WTC11 (cell line): Measurements from ENCODE around the gene ZDHHC4. TPM values are rescaled to one million over a fixed set of nuclear protein-coding genes. Genes with fewer than 3 reads are reported as not detected.

Source experiments
- ATAC-seq: fragments of 200-7000 bp; cut with Tn5 transposase; 2 replicates; pipeline ENCODE4 v1.10.0; 2021; ENCODE audit warnings: mild to moderate bottlenecking, moderate library complexity
- CTCF ChIA-PET: fragments of 300-600 bp; sonication (Branson Sonifier 250); formaldehyde crosslinking; loops from one replicate; lab custom pipeline; 2021; ENCODE audit warnings: antibody characterized with exemption; lab: Charles Lee
- POLR2A ChIA-PET: fragments of 350-600 bp; sonication (Branson Sonifier 250); formaldehyde crosslinking; loops from one replicate; lab custom pipeline; 2021; ENCODE audit warnings: antibody characterized with exemption; lab: Charles Lee
- DNase-seq: peaks from one replicate; pipeline ENCODE4 v3.0.0; 2021; ENCODE audit warnings: low spot score
- H3K27ac Mint-ChIP-seq: 2 replicates; pipeline ENCODE4 v1.8.0; 2021; ENCODE audit warnings: mixed read lengths
- H3K27me3 Mint-ChIP-seq: 2 replicates; pipeline ENCODE4 v1.8.0; 2021; ENCODE audit warnings: low read depth, mild to moderate bottlenecking, moderate library complexity, mixed read lengths
- H3K36me3 Mint-ChIP-seq: 2 replicates; pipeline ENCODE4 v1.8.0; 2021; ENCODE audit warnings: mixed read lengths
- H3K4me1 Mint-ChIP-seq: 2 replicates; pipeline ENCODE4 v1.8.0; 2022; ENCODE audit warnings: mixed read lengths
- H3K4me3 Mint-ChIP-seq: 2 replicates; pipeline ENCODE4 v1.8.0; 2021; ENCODE audit warnings: mild to moderate bottlenecking, moderate library complexity, mixed read lengths
- H3K9me3 Mint-ChIP-seq: 2 replicates; pipeline ENCODE4 v1.8.0; 2021; ENCODE audit warnings: mixed read lengths
- AFF4 ChIP-seq: sonication (generic); formaldehyde crosslinking; IDR thresholded peaks from 2 replicates; pipeline ENCODE4 v1.8.1; 2023; ENCODE audit warnings: mild to moderate bottlenecking, missing genetic modification reagents, borderline replicate concordance
- ATF1 ChIP-seq: sonication (generic); formaldehyde crosslinking; IDR thresholded peaks from 2 replicates; pipeline ENCODE4 v1.8.1; 2023; ENCODE audit warnings: mild to moderate bottlenecking, moderate library complexity, missing genetic modification reagents
- CBFB ChIP-seq: sonication (generic); formaldehyde crosslinking; IDR thresholded peaks from 2 replicates; pipeline ENCODE4 v1.8.1; 2022; ENCODE audit warnings: mild to moderate bottlenecking, low read depth, missing genetic modification reagents
- CREM ChIP-seq: sonication (generic); formaldehyde crosslinking; IDR thresholded peaks from 2 replicates; pipeline ENCODE4 v1.8.1; 2022; ENCODE audit warnings: mild to moderate bottlenecking, missing genetic modification reagents, moderate library complexity
- ETV6 ChIP-seq: sonication (generic); formaldehyde crosslinking; IDR thresholded peaks from 2 replicates; pipeline ENCODE4 v1.8.1; 2022; ENCODE audit warnings: mild to moderate bottlenecking, missing genetic modification reagents
- FOXP1 ChIP-seq: sonication (generic); formaldehyde crosslinking; IDR thresholded peaks from 2 replicates; pipeline ENCODE4 v1.8.0; 2022; ENCODE audit warnings: missing genetic modification reagents, mild to moderate bottlenecking, moderate library complexity, borderline replicate concordance
- GRHL2 ChIP-seq: fragments of 250-450 bp; sonication (Bioruptor Pico); IDR thresholded peaks from 2 replicates; pipeline ENCODE4 v1.8.0; 2022; ENCODE audit warnings: mild to moderate bottlenecking, moderate library complexity; ENCODE audit not compliant: insufficient replicate concordance, severe bottlenecking
- IRF1 ChIP-seq: sonication (generic); formaldehyde crosslinking; IDR thresholded peaks from 2 replicates; pipeline ENCODE4 v1.8.0; 2023; ENCODE audit warnings: missing genetic modification reagents
- JUN ChIP-seq: sonication (generic); formaldehyde crosslinking; IDR thresholded peaks from 2 replicates; pipeline ENCODE4 v1.8.0; 2023; ENCODE audit warnings: mild to moderate bottlenecking, missing genetic modification reagents
- NR2C2 ChIP-seq: sonication (generic); formaldehyde crosslinking; IDR thresholded peaks from 2 replicates; pipeline ENCODE4 v1.8.0; 2022; ENCODE audit warnings: mild to moderate bottlenecking, missing genetic modification reagents
- NR3C1 ChIP-seq: sonication (generic); formaldehyde crosslinking; conservative IDR thresholded peaks from 2 replicates; pipeline ENCODE4 v1.8.1; 2023; ENCODE audit warnings: low read depth, mild to moderate bottlenecking, missing genetic modification reagents
- SOX15 ChIP-seq: fragments of 250-450 bp; sonication (Bioruptor Pico); IDR thresholded peaks from 2 replicates; pipeline ENCODE4 v1.9.0; 2021; ENCODE audit warnings: mild to moderate bottlenecking
- SP1 ChIP-seq: sonication (generic); formaldehyde crosslinking; conservative IDR thresholded peaks from 2 replicates; pipeline ENCODE4 v1.8.1; 2022; ENCODE audit warnings: missing genetic modification reagents
- TCF7 ChIP-seq: sonication (generic); formaldehyde crosslinking; IDR thresholded peaks from 2 replicates; pipeline ENCODE4 v1.8.0; 2022; ENCODE audit warnings: mild to moderate bottlenecking, low read depth, missing genetic modification reagents, moderate library complexity
- ZNF219 ChIP-seq: sonication (generic); formaldehyde crosslinking; IDR thresholded peaks from 2 replicates; pipeline ENCODE4 v1.8.0; 2023; ENCODE audit warnings: missing genetic modification reagents, mild to moderate bottlenecking, borderline replicate concordance
- ZSCAN18 ChIP-seq: fragments of 250-450 bp; sonication (Bioruptor Pico); IDR thresholded peaks from 2 replicates; pipeline ENCODE4 v2.1.2; 2022; ENCODE audit warnings: mild to moderate bottlenecking, moderate library complexity
- total RNA-seq: library from RNA; stranded (reverse); gene quantifications from 3 replicates; pipeline ENCODE4 v1.2.3, GENCODE V29; 2021
- TF ChIP-seq, protein P1 (sequence below): sonication (generic); formaldehyde crosslinking; IDR thresholded peaks from 2 replicates; pipeline ENCODE4 v1.8.0; 2022; ENCODE audit warnings: mild to moderate bottlenecking, missing genetic modification reagents
- TF ChIP-seq, protein P2 (sequence below): sonication (generic); formaldehyde crosslinking; IDR thresholded peaks from 2 replicates; pipeline ENCODE4 v1.8.1; 2023; ENCODE audit warnings: mild to moderate bottlenecking, moderate library complexity, missing genetic modification reagents
- TF ChIP-seq, protein P3 (sequence below): sonication (generic); formaldehyde crosslinking; conservative IDR thresholded peaks from 2 replicates; pipeline ENCODE4 v1.8.1; 2023; ENCODE audit warnings: mild to moderate bottlenecking, low read depth, missing genetic modification reagents, moderate library complexity
- TF ChIP-seq, protein P4 (sequence below): sonication (generic); formaldehyde crosslinking; IDR thresholded peaks from 2 replicates; pipeline ENCODE4 v1.8.1; 2023; ENCODE audit warnings: mild to moderate bottlenecking, missing genetic modification reagents, moderate library complexity

Gene ZDHHC4
- total RNA-seq, 1 experiment from 2014 or later, result 37.7 TPM

DNA sequence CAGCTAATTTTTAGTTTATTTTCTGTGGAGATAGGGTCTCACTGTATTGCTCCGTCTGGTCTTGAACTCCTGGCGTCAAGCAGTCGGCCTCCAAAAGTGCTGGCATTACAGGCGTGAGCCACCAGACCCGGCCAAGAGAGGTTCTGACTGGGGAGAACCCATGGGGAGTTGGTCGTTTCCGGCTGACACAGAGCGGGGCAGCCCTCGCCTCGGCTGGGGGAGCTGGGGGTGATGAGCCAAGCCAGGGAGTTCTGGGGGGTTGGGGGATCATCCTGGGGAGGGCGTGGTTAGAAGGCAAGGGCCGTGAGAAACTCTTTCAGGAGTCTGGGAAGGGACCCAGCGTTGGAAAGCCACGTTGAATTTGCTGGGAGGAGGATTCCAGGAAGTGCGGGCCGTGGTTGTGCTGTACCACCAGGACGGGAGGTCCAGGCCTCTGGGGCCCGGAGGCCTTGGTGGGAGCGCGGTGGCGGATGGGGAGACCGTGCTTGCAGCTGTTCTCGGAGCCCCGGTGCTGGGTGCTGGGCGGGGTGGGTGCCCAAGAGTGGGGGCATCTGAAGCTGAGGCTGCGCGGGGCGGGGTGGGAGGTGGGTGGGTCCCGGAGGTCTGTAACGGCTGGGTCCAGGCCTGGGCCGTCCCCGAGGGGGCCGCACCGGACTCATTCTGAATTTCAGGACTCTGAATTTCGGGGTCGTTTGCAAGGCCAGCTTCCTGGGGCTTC lies 29.8 kb downstream of the ZDHHC4 start (continued):
- TF ChIP-seq AFF4 (CRISPR knock-in tag) (no peak), SP1 (CRISPR knock-in tag) (no peak), CBFB (CRISPR knock-in tag) (no peak), IRF1 (no peak), ETV6 (CRISPR knock-in tag) (no peak), NR3C1 (CRISPR knock-in tag) (no peak), ZNF219 (CRISPR knock-in tag) (no peak), CREM (CRISPR knock-in tag) (no peak), ZSCAN18 (CRISPR knock-in tag) (no peak)
- TF ChIP-seq, protein P1, sequence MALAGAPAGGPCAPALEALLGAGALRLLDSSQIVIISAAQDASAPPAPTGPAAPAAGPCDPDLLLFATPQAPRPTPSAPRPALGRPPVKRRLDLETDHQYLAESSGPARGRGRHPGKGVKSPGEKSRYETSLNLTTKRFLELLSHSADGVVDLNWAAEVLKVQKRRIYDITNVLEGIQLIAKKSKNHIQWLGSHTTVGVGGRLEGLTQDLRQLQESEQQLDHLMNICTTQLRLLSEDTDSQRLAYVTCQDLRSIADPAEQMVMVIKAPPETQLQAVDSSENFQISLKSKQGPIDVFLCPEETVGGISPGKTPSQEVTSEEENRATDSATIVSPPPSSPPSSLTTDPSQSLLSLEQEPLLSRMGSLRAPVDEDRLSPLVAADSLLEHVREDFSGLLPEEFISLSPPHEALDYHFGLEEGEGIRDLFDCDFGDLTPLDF (CRISPR knock-in tag), result no peak

GRCh38 chr7:6607651-6608051 lies 30.4 kb downstream of the ZDHHC4 start:
- no peaks in the 10 kb centered on the region for H3K27me3 Mint-ChIP-seq
- no peaks in the 10 kb centered on the region for H3K4me1 Mint-ChIP-seq
- H3K27ac Mint-ChIP-seq, result no peak overlapping the region
- DNase-seq, result no peak
- CTCF ChIA-PET, result no interaction called here
- H3K4me3 Mint-ChIP-seq, result no peak overlapping the region
- 0 out of 2 replicates have a peak, but pooled peaks have one; percentile 17 for ATAC-seq
- POLR2A ChIA-PET, result no interaction called here
- H3K36me3 Mint-ChIP-seq, result peaks cover 7% of the 10 kb centered on the region
- H3K9me3 Mint-ChIP-seq, result no peaks in the 10 kb centered on the region
- TF ChIP-seq, protein P2, sequence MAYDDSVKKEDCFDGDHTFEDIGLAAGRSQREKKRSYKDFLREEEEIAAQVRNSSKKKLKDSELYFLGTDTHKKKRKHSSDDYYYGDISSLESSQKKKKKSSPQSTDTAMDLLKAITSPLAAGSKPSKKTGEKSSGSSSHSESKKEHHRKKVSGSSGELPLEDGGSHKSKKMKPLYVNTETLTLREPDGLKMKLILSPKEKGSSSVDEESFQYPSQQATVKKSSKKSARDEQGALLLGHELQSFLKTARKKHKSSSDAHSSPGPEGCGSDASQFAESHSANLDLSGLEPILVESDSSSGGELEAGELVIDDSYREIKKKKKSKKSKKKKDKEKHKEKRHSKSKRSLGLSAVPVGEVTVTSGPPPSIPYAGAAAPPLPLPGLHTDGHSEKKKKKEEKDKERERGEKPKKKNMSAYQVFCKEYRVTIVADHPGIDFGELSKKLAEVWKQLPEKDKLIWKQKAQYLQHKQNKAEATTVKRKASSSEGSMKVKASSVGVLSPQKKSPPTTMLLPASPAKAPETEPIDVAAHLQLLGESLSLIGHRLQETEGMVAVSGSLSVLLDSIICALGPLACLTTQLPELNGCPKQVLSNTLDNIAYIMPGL (CRISPR knock-in tag), result no peak
- no peak for TF ChIP-seq SOX15 (CRISPR knock-in tag)
- TF ChIP-seq, protein P3, sequence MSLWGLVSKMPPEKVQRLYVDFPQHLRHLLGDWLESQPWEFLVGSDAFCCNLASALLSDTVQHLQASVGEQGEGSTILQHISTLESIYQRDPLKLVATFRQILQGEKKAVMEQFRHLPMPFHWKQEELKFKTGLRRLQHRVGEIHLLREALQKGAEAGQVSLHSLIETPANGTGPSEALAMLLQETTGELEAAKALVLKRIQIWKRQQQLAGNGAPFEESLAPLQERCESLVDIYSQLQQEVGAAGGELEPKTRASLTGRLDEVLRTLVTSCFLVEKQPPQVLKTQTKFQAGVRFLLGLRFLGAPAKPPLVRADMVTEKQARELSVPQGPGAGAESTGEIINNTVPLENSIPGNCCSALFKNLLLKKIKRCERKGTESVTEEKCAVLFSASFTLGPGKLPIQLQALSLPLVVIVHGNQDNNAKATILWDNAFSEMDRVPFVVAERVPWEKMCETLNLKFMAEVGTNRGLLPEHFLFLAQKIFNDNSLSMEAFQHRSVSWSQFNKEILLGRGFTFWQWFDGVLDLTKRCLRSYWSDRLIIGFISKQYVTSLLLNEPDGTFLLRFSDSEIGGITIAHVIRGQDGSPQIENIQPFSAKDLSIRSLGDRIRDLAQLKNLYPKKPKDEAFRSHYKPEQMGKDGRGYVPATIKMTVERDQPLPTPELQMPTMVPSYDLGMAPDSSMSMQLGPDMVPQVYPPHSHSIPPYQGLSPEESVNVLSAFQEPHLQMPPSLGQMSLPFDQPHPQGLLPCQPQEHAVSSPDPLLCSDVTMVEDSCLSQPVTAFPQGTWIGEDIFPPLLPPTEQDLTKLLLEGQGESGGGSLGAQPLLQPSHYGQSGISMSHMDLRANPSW, result no peak
- TF ChIP-seq TCF7 (CRISPR knock-in tag), result no peak
- no peak for TF ChIP-seq JUN (CRISPR knock-in tag)
- TF ChIP-seq NR2C2 (CRISPR knock-in tag), result no peak
- no peak for TF ChIP-seq CREM (CRISPR knock-in tag)
- TF ChIP-seq ATF1 (CRISPR knock-in tag), result no peak
- TF ChIP-seq GRHL2, result no peak
- no peak for TF ChIP-seq SP1 (CRISPR knock-in tag)
- TF ChIP-seq FOXP1 (CRISPR knock-in tag), result no peak
- TF ChIP-seq, protein P4, sequence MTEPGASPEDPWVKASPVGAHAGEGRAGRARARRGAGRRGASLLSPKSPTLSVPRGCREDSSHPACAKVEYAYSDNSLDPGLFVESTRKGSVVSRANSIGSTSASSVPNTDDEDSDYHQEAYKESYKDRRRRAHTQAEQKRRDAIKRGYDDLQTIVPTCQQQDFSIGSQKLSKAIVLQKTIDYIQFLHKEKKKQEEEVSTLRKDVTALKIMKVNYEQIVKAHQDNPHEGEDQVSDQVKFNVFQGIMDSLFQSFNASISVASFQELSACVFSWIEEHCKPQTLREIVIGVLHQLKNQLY (CRISPR knock-in tag), result no peak
